ENCODE measurements around the gene LRFN2.

DNA sequence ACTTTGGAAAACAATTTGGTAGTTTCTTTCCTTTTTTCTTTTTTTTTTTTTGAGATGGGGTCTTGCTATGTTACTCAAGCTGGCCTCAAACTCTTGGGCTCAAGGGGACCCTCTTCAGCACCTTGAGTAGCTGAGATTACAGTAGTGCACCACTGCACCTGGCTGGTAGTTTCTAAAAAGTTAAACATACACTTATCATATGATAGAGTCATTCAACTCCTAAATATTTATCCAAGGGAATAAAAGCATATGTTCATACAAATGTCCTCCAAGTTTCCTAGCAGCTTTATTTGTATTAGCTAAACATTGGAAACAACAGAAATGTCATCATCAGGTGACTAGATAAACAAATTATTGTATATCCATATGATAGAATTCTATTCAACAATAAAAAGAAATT, 213.9 kb downstream of the LRFN2 start:
- no peak for TF ChIP-seq EP300 (conservative IDR thresholded peaks at IDR 0.05; ENCODE audit: poor library complexity, severe bottlenecking)
- TF ChIP-seq, protein P1, sequence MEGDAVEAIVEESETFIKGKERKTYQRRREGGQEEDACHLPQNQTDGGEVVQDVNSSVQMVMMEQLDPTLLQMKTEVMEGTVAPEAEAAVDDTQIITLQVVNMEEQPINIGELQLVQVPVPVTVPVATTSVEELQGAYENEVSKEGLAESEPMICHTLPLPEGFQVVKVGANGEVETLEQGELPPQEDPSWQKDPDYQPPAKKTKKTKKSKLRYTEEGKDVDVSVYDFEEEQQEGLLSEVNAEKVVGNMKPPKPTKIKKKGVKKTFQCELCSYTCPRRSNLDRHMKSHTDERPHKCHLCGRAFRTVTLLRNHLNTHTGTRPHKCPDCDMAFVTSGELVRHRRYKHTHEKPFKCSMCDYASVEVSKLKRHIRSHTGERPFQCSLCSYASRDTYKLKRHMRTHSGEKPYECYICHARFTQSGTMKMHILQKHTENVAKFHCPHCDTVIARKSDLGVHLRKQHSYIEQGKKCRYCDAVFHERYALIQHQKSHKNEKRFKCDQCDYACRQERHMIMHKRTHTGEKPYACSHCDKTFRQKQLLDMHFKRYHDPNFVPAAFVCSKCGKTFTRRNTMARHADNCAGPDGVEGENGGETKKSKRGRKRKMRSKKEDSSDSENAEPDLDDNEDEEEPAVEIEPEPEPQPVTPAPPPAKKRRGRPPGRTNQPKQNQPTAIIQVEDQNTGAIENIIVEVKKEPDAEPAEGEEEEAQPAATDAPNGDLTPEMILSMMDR (IDR thresholded peaks at IDR 0.05; ENCODE audit: poor library complexity, severe bottlenecking), result no peak
- TF ChIP-seq EZH2 (IDR thresholded peaks at IDR 0.05; ENCODE audit: borderline replicate concordance, insufficient read depth, low read length, poor library complexity, severe bottlenecking), result no peak

All from neural cell (in vitro differentiated cells).